Measurements from ENCODE around the gene CCL25.
"Not testable (repeated sequence)": the region's sequence is repeated elsewhere in the genome, so short reads cannot be mapped to it uniquely, and the experiment has no call there.

CCL25 gene

DNA sequence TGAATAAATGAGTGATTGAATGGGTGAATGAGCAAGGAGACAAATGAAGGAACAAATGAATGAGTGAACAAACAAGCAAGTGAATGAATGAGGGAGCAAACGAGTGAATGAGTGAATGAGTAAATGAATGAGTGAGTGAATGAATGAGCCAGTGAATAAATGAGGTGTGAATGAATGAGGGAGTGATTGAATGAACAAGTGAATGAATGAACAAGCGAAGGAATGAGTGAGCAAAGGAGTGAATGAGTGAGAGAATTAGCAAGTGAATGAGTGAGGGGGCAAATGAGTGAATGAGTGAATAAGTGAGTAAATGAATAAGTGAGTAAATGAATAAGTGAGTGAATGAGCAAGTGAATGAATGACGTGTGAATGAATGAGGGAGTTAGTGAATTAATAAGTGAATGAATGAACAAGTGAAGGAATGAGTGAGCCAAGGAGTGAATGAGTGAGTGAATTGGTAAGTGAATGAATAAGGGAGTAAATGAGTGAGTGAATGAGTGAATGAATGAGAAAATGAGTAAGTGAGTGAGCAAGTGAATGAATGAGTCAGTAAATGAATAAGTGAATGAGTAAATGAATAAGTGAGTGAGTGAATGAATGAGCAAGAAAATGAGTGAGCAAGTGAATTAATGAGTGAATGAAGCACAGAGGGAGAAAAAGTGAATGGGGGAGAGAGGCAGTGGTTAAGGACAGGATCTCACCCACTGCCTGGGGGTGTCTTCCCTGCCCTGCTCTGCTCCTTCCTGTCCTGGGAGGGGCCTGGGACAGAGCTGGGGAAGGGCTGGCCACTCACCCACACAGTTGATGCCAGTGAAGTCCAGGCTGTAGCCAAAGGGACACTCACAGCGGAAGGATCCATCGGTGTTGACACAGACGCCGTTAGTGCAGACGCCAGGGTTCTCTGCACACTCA, 36.4 kb downstream of the CCL25 start:
- DNase-seq = no peak

DNA sequence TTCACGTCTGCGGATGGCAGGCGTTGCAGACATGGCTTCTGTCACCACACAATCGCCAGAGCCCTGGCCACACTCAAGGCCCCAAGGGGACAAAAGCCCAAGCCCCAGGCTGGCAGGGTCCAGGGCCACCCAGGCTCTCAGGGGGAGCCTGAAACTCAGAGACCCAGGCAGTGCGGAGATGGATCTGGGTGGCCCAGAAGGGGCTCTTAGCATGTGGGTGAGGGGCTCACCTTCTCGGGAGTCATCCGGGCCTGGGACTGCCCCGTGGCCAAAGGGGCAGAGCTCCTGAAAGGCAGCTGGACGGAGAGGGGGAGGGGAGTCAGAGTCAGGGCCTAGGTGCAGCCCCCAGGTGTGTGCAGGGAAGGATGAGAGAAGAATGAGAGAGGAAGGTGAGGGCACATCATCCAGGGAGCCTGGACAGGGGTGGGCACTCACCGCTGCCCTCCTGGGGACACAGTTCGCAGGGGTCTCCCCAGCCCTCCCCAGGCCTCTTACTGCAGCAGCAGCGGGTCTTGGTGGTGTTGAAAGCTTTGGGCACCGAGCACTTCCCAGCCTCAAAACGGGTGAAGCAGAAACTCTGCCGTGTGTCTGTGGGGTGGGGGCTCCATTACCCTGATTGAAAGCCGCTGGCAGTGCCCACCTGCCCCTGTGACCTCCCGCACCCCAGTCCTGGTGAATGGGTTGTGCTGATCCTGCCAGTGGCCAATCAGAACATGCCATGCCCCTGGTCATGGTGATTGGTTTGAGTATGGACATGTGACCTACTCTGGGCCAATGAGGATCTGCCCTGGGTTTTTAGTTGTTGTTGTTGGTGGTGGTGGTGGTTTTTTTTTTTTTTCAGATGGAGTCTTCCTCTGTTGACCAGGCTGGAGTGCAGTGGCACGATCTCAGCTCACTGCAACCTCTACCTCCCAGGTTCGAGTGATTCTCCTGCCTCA, 37.4 kb downstream of the CCL25 start:
- no peak for DNase-seq

DNA sequence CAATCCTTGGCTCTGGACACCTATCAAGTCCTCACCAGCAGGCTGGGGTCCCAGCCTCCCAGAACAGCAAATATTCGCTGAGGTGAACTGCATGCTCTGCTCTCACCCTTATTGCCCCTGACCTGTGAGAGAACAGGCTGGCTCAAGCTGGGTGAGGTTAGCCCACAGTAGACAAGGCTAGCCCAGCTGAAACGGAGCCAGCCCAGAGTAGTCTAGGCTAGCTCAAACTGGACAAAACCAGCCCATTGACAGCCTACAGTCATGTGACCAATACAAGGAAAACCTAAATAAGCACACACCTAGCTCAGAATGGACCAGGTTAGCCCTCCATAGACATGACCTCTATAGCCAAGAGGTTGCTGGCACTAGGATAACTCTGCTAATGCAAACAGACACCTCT, 38.4 kb downstream of the CCL25 start:
- DNase-seq = no peak

DNA sequence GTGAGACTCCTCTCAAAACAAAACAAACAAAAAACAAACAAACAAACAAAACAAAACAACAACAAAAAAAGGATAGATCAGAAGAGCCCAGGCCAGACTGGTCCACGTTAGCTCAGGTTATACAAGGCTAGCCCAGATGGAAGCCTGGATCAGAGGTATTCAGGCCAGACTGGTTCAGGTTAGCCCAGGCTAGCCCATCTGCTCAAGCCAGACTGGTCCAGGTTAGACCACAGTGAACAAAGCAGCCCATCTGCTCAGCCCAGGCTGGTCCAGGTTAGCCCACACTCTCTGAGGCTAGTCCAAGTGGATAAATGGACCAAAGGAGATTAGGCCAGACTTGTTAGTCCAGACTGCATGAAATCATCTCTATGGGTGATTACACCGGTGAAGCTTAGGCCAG, 41.2 kb downstream of the CCL25 start:
- no peak for DNase-seq

DNA sequence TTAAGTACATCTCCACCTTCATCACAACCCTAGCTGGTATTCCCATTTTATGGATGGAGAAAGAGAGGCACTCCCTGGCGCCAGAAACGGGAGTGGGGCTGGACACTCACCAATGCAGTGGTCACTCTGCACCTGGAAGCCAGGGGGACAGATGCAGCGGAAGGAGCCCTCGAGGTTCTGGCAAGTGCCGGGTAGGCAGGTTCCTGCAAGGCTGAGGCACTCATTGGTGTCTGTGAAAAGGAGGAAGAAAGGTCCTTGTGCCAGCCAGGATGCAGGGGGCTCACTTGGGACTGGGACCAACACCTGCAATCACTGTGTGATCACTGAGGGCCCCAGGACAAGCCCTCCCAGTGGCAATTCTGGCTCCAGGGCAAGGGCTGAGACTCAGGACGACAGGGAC, 41.8 kb downstream of the CCL25 start:
- no peak for DNase-seq

DNA sequence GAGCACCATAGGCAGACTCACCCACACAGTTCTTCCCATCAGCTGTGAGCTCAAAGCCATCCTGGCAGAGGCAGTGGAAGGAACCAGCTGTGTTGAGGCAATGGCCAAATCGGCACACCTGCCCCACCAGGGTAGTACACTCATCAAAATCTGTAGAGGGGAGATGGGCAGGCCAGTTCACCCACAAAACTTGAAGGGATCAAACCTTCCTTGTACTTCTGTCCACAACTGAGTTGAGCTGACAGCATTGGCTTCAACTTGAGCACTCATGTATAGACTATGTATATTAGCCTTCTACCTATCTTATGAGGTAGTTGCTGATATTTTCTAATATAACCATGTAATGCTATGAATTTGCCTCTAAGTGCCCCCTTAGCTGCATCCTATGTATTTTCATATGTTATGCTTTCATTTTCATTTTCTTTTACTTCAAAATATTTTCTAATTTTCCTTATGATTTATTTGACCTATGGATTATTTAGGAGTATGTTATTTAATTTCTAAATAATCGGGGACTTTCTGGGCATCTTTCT, 42.9 kb downstream of the CCL25 start:
- no peak for DNase-seq

DNA sequence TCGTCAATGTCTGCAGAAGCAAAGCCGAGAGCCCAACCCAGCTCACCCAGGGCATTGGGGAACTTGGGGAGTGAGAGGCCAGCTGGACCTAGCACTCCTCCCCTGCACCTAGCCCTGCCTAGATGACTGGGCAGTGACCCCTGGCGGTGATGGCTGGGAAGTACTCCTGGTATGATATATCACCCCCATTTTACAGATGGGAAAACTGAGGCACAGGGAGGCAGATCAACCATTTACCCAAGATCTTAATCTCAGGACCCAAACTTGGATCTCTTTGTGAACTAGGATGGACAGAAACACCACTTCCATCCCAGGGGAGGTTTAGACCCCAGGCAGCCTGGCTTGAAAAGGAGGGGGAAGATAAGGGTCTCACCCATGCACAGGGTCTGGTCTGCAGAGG, 43.5 kb downstream of the CCL25 start:
- DNase-seq = no peak

DNA sequence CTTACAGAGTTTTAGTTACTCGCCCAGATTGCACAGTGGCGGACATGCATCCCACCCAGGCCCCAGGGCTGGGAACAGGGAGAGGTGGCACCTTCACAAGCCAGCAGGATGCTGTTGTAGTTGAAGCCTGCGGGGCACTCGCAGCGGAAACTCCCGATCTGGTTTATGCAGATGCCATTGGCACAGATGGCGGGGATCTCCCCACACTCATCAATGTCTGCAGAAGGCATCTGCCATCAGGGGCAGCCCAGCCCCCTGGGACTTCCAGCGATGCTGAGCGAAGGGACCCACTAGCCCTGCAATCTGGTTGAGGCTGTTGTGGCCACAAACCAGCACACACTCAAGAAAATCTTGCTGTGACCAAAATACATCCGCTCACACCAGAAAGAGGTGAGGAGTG, 44.6 kb downstream of the CCL25 start:
- no peak for DNase-seq

DNA sequence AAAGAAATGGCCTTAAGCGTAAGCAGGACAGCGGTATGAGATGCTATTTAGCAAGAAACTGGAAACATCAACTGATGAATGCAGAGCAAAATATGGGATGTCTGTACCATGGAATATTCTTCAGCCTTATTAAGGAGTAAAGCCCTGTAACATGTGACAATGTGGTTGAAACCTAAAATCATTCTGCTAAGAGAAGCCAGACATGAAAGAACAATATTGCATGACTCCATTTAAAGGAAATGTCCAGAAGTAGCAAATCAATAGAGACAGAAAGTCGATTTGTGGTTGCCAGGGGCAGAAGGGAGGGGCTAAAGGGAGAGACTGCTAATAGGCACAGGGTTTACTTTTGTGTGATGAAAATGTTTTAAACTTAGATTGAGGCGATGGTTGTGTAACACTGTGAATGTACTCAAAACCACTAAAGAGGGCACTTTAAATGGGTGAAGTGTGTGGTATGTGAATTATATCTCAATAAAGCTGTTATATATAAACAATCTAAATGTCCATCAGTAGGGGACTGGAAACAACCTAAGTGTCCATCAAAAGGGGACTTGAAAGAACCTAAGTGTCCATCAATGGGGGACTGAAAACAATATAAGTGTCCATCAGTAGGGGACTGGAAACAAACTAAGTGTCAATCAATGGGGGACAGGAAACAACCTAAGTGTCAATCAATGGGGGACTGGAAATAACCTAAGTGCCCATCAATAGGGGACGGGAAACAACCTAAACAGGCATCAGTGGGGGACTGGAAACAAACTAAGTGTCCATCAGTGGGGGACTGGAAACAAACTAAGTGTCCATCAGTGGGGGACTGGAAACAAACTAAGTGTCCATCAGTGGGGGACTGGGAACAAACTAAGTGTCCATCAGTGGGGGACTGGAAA, 45.4 kb downstream of the CCL25 start:
- no peak for DNase-seq

DNA sequence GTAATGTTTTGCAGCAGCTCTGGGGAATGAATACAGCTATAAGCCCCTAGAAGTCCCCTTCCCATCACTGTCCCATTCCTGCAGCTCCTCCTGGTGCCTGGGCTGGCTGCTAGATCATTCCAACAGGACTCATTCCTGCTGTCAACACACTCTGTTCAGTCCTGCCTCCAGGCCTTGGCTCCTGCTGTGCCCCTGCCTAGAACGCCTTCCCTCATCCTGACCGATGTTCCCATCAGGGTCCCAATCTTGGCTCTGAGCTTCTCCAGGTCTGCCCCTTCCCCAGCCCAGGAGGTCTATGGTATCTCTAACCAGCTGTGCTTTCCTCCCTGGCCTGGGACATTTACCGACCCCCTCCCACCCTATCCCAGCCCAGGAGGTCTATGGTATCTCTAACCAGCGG, 48.8 kb downstream of the CCL25 start:
- DNase-seq = no peak

DNA sequence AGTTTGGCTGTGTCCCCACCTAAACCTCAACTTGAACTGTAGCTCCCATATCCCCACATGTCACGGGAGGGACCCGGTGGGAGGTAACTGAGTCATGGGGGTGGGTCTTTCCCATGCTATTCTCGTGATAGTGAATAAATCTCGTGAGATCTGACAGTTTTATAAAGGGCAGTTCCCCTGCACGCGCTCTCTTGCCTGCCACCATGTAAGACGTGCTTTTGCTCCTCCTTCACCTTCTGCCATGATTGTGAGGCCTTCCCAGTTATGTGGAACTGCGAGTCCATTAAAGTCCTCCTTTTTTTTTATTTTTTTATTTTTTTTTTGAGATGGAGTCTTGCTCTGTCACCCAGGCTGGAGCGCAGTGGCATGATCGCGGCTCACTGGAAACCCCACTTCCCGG, 49.4 kb downstream of the CCL25 start:
- not testable (repeated sequence) for DNase-seq

DNA sequence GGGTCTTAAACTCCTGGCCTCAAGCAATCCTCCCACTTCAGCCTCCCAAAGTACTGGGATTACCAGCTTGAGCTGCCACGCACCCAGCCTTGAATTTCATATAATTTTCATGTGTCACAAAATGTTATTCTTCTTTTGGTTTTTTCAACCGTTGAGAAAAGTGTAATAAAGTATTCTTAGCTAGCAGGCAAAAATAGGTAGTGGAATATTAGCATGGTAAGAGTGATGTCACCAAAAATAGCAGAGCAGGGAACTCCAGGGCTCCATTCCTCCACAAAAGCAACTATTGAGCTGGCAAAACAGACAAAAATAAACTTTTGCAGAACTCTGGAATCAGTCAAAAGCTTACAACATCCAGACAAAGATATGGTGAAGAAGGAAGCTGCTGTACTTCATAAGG, 52.9 kb downstream of the CCL25 start:
- DNase-seq = no peak

DNA sequence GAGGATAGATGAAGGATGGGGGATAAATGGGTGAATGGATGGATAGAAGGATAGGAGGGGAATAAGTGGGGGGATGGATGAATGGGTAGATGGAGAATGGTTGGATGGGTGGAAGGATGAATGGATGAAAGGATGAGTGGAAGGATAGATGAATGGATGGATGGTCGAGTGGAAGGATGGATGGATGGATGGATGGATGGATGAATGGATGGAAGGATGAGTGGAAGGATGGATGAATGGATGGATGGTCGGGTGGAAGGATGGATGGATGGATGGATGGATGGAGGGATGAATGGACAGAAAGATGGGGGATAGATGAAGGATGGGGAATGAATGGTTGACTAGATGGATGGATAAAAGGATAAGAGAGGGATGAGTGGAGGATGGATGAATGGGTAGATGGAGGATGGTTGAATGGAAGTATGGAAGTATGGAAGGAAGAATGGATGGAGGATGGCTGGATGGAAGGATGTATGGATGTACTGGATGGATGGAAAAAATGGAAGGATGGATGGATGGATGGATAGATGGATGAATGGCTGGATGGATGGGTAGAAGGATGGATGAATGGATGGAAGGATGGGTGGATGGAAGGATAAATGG, 54.8 kb downstream of the CCL25 start:
- no peak for DNase-seq

DNA sequence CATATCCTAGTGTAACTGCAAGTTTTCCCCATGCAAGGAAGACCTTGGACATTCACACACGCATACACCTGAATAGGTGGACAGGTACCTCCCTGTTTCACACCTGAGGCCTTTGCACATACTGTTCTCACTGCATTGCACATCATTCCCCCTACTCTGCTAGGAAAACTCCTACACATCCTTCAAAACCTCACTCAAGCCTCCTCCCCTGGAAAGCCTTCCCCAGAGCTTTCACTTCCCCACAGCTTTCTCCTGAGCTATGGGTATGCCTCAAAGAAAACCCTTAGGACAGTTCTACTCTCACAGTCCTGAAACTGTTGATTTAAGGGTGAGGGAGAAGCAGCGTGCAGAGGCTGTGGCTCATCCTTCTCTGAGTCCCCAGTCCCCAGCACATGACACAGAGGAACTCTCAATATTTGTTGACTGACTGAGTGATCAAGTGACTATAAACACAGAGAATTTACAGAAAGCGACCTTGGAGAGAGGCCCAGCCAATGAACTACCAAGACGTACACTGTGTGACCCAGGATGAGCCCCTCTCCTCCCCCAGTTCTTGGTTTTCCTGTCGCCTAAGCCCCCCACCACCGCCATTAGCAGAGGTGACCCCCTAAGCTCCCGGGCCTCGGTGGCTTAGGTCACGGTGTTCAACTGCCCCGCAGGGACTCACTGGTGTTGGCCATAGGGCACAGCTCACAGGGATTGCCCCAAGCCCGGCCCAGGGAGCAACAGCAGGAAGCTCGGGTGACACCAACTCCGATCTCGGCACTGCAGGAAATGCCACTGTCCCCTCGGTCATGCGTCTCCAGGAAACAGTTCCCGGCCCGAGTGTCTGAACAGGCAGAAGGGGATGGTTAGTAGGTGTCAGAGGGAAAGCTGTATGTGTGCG, 56.2 kb downstream of the CCL25 start:
- DNase-seq = no peak

DNA sequence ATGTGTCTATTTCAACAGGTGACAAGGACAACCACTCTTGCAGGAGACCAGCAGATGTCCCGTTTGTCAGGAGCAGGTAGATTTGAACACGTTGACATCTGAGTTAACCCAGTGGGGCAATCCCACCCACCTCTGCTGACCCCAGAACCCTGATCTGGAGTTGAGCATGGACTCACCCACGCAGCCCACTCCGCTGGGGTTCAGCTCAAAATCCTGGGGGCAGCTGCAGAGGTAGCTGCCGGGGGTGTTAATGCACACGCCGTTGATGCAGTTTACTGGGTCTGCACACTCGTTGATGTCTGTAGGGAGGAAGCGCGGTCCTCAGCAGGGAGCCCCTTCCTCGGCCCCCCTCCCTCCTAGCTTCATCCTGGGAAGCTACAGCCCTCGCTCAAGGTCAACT, 56.9 kb downstream of the CCL25 start:
- no peak for DNase-seq

DNA sequence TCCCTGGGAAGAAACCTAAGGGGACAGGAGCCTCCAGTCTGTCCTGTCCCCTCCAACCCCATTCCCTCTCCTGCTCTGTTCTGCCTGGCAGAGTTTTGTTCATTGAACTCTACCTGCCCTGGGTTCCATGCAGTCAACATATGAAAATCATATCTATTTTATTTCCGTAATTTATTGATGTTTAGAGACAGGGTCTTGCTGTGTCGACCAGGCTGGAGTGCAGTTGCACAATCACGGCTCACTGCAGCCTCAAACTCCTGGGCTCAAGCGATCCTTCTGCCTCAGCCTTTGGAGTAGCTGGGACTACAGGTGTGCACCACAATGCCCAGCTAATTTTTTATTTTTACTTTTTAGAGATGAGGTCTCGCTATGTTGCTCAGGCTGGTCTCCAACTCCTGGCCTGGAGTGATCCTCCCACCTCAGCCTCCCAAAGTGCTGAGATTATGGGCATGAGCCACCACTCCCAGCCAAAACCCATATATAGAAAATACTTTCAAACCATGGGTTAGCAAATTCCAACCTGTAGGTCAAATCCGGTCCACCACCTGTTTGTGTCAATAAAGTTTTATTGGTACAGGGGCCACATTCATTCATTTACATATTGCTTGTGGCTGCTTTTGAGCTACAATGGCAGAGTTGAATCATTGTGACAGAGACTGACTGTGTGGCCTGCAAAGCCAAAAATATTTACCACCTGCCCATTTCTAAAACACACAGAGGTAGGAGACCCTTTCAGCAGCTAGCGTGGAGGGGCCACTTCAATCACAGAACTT, 57.5 kb downstream of the CCL25 start:
- no peak for DNase-seq

DNA sequence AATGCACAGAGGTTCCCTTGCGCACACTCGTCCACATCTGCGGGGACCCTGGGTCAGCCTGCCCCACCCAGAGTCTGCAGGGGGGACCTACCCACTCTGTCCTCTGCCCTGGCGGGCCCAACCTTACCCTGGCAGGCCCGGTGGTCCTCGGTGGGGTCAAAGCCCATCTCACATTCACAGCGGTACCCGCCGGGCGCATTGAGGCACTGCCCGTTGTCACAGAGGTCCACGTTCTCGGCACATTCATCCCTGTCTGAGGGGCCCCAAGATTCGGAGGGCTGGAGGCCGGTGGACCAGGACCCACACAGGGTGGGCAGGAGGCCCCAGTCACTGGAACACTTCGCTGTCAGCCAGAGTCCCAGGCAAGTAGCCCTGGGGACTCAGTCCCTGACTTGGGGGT, 58.4 kb downstream of the CCL25 start:
- no peak for DNase-seq

DNA sequence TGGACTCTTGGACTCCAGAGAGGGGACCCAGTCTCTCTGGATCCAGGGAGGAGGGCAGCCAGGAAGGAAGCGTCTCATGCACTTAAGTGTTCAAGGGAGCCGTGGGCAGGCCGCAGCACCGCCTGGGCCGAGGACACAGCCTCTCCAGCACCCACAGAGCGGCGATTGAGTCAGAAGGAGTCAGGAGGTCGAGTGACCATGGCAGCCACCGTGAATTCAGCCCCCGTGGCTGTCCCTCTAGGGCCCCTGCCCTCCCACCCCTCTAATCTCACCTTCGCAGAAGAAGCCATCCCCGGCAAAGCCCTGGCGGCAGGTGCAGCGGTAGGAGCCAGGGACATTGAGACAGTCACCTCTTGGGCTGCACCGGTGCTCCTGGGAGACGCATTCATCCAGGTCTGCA, 58.8 kb downstream of the CCL25 start:
- DNase-seq = no peak

Data from NCI-H1694 (cell line).